Measurements from ENCODE around the gene AKNA. TPM values are rescaled to one million over a fixed set of nuclear protein-coding genes. Genes with fewer than 3 reads are reported as not detected.

Gene AKNA
- total and polyA plus RNA-seq, 2 of the 8 experiments (the other 6 are each of a cell fraction or from before 2014, with no cell fraction given), result 21.0 to 27.4 TPM

- WGBS, 2 experiments (ENCODE audit: extremely low coverage in 1 of 2, insufficient coverage in 1 of 2, insufficient read length in 1 of 2, insufficient replicate concordance in 2 of 2, low coverage in 1 of 2, low lambda C conversion rate in 2 of 2, missing lambda C conversion rate in 1 of 2), result 92% methylated on average over 6 of the region's 6 CpGs; no CpG with 5 or more reads in 1 of the 2 experiments
- Histone ChIP-seq H3K23ac (ENCODE audit: insufficient read length) (no peak overlapping the region), H2BK5ac (ENCODE audit: low read depth, low read length) (no peak overlapping the region), H3K9me3 (ENCODE audit: insufficient read depth in 2 of 2, low read depth in 1 of 2, low read length in 1 of 2) (no peaks in the 10 kb centered on the region), H3K79me2 (ENCODE audit: control insufficient read depth in 1 of 2, insufficient read depth in 2 of 2, low read length in 2 of 2) (no peaks in the 10 kb centered on the region), H2BK120ac (replicated peaks; ENCODE audit: low read depth, low read length) (no peak overlapping the region), H2AK5ac (ENCODE audit: low read depth, low read length) (no peak overlapping the region), H3K9ac (replicated peaks in 1 of 4; ENCODE audit: extremely low read depth in 1 of 4, low read depth in 3 of 4, low read length in 3 of 4) (no peak overlapping the region), H3K27me3 (replicated peaks in 1 of 4; ENCODE audit: control insufficient read depth in 3 of 4, extremely low read depth in 1 of 4, insufficient read depth in 3 of 4, low read length in 3 of 4) (no peaks in the 10 kb centered on the region; a peak in 1 of 7 replicates), H3K23me2 (ENCODE audit: low read depth, low read length) (no peaks in the 10 kb centered on the region), H3K36me3 (ENCODE audit: control insufficient read depth in 2 of 4, insufficient read depth in 4 of 4, low read length in 3 of 4) (no peaks in the 10 kb centered on the region), H2BK20ac (ENCODE audit: low read length) (no peak overlapping the region), H2BK12ac (ENCODE audit: low read depth, low read length) (0 out of 2 replicates have a peak overlapping the region, but pooled peaks have one; percentile 17), H4K8ac (ENCODE audit: extremely low read depth, insufficient read depth, low read length) (peak overlapping the region; percentile 12; the same call in 1 of the 2 replicates), H3K27ac (ENCODE audit: low read depth, low read length) (no peak overlapping the region), H3K14ac (ENCODE audit: insufficient read length) (no peak overlapping the region), H3K56ac (replicated peaks; ENCODE audit: insufficient read length, low read depth, low read length) (no peak overlapping the region), H4K5ac (ENCODE audit: insufficient read length, low read depth, low read length) (no peak overlapping the region), H4K20me1 (replicated peaks in 1 of 2; ENCODE audit: control insufficient read depth in 1 of 2, insufficient read depth in 2 of 2, low read length in 2 of 2) (peaks cover 0 to 3% of the 10 kb centered on the region in 2 experiments), H3K4me3 (ENCODE audit: extremely low read depth in 1 of 4, insufficient read depth in 2 of 4, low read depth in 3 of 4, low read length in 4 of 4) (no peak overlapping the region), H3K18ac (ENCODE audit: extremely low read depth, low read length) (no peak overlapping the region), H3K4me1 (replicated peaks in 1 of 4; ENCODE audit: control insufficient read depth in 3 of 4, insufficient read depth in 4 of 4, low read length in 3 of 4) (peaks cover 0 to 2% (median 0%) of the 10 kb centered on the region in 4 experiments; a peak in 1 of 7 replicates), H2BK15ac (ENCODE audit: low read length) (no peak overlapping the region), H2AFZ (ENCODE audit: low read length) (no peak overlapping the region), H3K4ac (replicated peaks; ENCODE audit: insufficient read length, low read depth, low read length) (no peak overlapping the region), H3K79me1 (ENCODE audit: low read depth, low read length) (no peaks in the 10 kb centered on the region), H4K91ac (replicated peaks; ENCODE audit: insufficient read length, low read length) (peak overlapping the region; percentile 8), H3K4me2 (ENCODE audit: insufficient read depth in 1 of 2, low read depth in 2 of 2, low read length in 2 of 2) (no peak overlapping the region)
- FAIRE-seq, result no peak
- POLR2A ChIA-PET (ENCODE audit: partially characterized antibody), result interaction anchor here (1.7 kb wide), 1 partner anchor 16 kb away, joined by 4 read pairs; no protein-coding TSS in a partner anchor
- DNase-seq (ENCODE audit: low read depth in 1 of 2, low spot score in 2 of 2), result no peak
- no peak for TF ChIP-seq USF2 (IDR thresholded peaks at IDR 0.05; ENCODE audit: low read length)
- no peak for TF ChIP-seq CBX8 (IDR thresholded peaks at IDR 0.05; ENCODE audit: borderline replicate concordance, low read depth, low read length)
- TF ChIP-seq CEBPB (IDR thresholded peaks at IDR 0.05; ENCODE audit: low read depth, low read length), result no peak
- no peak for TF ChIP-seq SP4 (IDR thresholded peaks at IDR 0.05; ENCODE audit: low read length)
- TF ChIP-seq GTF2F1 (IDR thresholded peaks at IDR 0.05; ENCODE audit: borderline replicate concordance, low read depth, low read length), result no peak
- no peak for TF ChIP-seq RXRA (IDR thresholded peaks at IDR 0.05; ENCODE audit: insufficient read depth, low read depth, low read length)
- no peak for TF ChIP-seq KDM4A (IDR thresholded peaks at IDR 0.05; ENCODE audit: low read depth, low read length, severe bottlenecking)
- no peak for TF ChIP-seq JUN (IDR thresholded peaks at IDR 0.05; ENCODE audit: low read depth, low read length)
- TF ChIP-seq RBBP5 (IDR thresholded peaks at IDR 0.05; ENCODE audit: borderline replicate concordance, low read depth, low read length), result no peak
- no peak for TF ChIP-seq SIN3A (conservative IDR thresholded peaks at IDR 0.05 in 1 of 2, IDR thresholded peaks at IDR 0.05 in 1 of 2; ENCODE audit: low read depth in 1 of 2, low read length in 2 of 2)
- CTCF ChIA-PET (ENCODE audit: partially characterized antibody), result interaction anchor here (0.6 to 22.5 kb wide), 8 partner anchors 7 to 724 kb away, joined by 4 to 271 read pairs (median 42); partner anchors contain the start of genes TEX53 and WHRN
These were observed 41.7 kb upstream of the AKNA start for GRCh38 chr9:114429488-114429887.
